HEK293T (cell line): ENCODE data around the gene IRF1.

Source experiments
- CTCF ChIA-PET: fragments of 350-600 bp; formaldehyde crosslinking; extraction: SDS; loops from one replicate; lab custom pipeline; 2021; ENCODE audit warnings: antibody characterized with exemption, inconsistent platforms; lab: Yijun Ruan, JAX
- POLR2A ChIA-PET: fragments of 350-600 bp; formaldehyde crosslinking; extraction: SDS; loops from one replicate; lab custom pipeline; 2020; ENCODE audit warnings: antibody characterized with exemption, inconsistent platforms; lab: Yijun Ruan, JAX
- DNase-seq: peaks from one replicate; pipeline ENCODE4 v3.0.0; 2012; ENCODE audit warnings: mixed read lengths; ENCODE audit errors: extremely low spot score
- ARNT ChIP-seq: fragments of 450-650 bp; IDR thresholded peaks from 2 replicates; pipeline ENCODE4 v1.6.1; 2017; ENCODE audit warnings: mild to moderate bottlenecking
- BHLHE40 ChIP-seq: fragments of 450-650 bp; IDR thresholded peaks from 2 replicates; pipeline ENCODE4 v1.6.1; 2016; ENCODE audit warnings: mild to moderate bottlenecking, moderate library complexity, borderline replicate concordance
- CTBP1 ChIP-seq: fragments of 450-650 bp; IDR thresholded peaks from 2 replicates; pipeline ENCODE4 v1.6.1; 2016; ENCODE audit warnings: borderline replicate concordance
- ELF4 ChIP-seq: fragments of 450-650 bp; IDR thresholded peaks from 2 replicates; pipeline ENCODE4 v1.6.1; 2017; ENCODE audit warnings: antibody characterized with exemption
- FOXA1 ChIP-seq: fragments of 450-650 bp; IDR thresholded peaks from 2 replicates; pipeline ENCODE4 v1.6.1; 2016; ENCODE audit warnings: mild to moderate bottlenecking
- FOXK2 ChIP-seq: fragments of 450-650 bp; IDR thresholded peaks from 2 replicates; pipeline ENCODE4 v1.6.1; 2016; ENCODE audit warnings: mild to moderate bottlenecking
- FOXM1 ChIP-seq: fragments of 450-650 bp; IDR thresholded peaks from 2 replicates; pipeline ENCODE4 v1.6.1; 2017; ENCODE audit warnings: mild to moderate bottlenecking, borderline replicate concordance
- HDGF ChIP-seq: fragments of 450-650 bp; IDR thresholded peaks from 2 replicates; pipeline ENCODE4 v1.6.1; 2017; ENCODE audit warnings: antibody characterized with exemption, borderline replicate concordance
- L3MBTL2 ChIP-seq: fragments of 450-650 bp; conservative IDR thresholded peaks from 2 replicates; pipeline ENCODE4 v1.6.1; 2016; ENCODE audit warnings: mild to moderate bottlenecking
- LEF1 ChIP-seq: fragments of 450-650 bp; IDR thresholded peaks from 2 replicates; pipeline ENCODE4 v1.6.1; 2017; ENCODE audit warnings: mild to moderate bottlenecking, borderline replicate concordance
- NFRKB ChIP-seq: fragments of 450-650 bp; IDR thresholded peaks from 2 replicates; pipeline ENCODE4 v1.6.1; 2016; ENCODE audit warnings: mild to moderate bottlenecking, moderate library complexity
- PKNOX1 ChIP-seq: fragments of 450-650 bp; IDR thresholded peaks from 2 replicates; pipeline ENCODE4 v1.6.1; 2016
- SP1 ChIP-seq: fragments of 450-650 bp; IDR thresholded peaks from 2 replicates; pipeline ENCODE4 v1.6.1; 2017
- SUZ12 ChIP-seq: fragments of 450-650 bp; IDR thresholded peaks from 2 replicates; pipeline ENCODE4 v1.6.1; 2016; ENCODE audit warnings: mild to moderate bottlenecking
- TARDBP ChIP-seq: fragments of 450-650 bp; IDR thresholded peaks from 2 replicates; pipeline ENCODE4 v1.6.1; 2016
- ZNF384 ChIP-seq: fragments of 450-650 bp; IDR thresholded peaks from 2 replicates; pipeline ENCODE4 v1.6.1; 2016

IRF1 gene

GRCh38 chr5:132436936-132437335, 53.6 kb downstream of the IRF1 start:
- ChIA-PET POLR2A (no interaction called here), CTCF (no interaction called here)
- no peak for TF ChIP-seq SUZ12
- no peak for TF ChIP-seq FOXM1
- TF ChIP-seq FOXA1: no peak
- no peak for TF ChIP-seq LEF1
- DNase-seq: no peak

- ChIA-PET POLR2A (interaction anchor here (1.4 kb wide), 1 partner anchor 25 kb away, joined by 3 read pairs; no protein-coding TSS in a partner anchor), CTCF (interaction anchor here (0.6 kb wide), 1 partner anchor 39 kb away, joined by 3 read pairs; no protein-coding TSS in a partner anchor)
- TF ChIP-seq TARDBP (no peak), SP1 (no peak), FOXK2 (no peak), PKNOX1 (no peak), ELF4 (no peak), L3MBTL2 (no peak), FOXM1 (no peak), SUZ12 (no peak), CTBP1 (no peak), LEF1 (no peak), ARNT (no peak), BHLHE40 (no peak), FOXA1 (no peak), NFRKB (no peak)
- no peak for DNase-seq
Measured at GRCh38 chr5:132435886-132436285, 54.7 kb downstream of the IRF1 start.

GRCh38 chr5:132435447-132435846, 55.1 kb downstream of the IRF1 start:
- CTCF ChIA-PET: no interaction called here
- no peak for TF ChIP-seq FOXA1
- TF ChIP-seq CTBP1: no peak
- TF ChIP-seq PKNOX1: no peak
- TF ChIP-seq ELF4: no peak
- no peak for TF ChIP-seq SUZ12
- no peak for TF ChIP-seq ZNF384
- TF ChIP-seq SP1: no peak
- no peak for TF ChIP-seq TARDBP
- no peak for TF ChIP-seq HDGF
- POLR2A ChIA-PET: interaction anchor here (1.4 kb wide), 1 partner anchor 25 kb away, joined by 3 read pairs; no protein-coding TSS in a partner anchor
- DNase-seq: no peak

- TF ChIP-seq CTBP1: no peak
- no peak for TF ChIP-seq ELF4
- TF ChIP-seq PKNOX1: peak; percentile 18; the same call in 1 of the 2 replicates
- POLR2A ChIA-PET: interaction anchor here (1.4 kb wide), 1 partner anchor 24 kb away, joined by 3 read pairs; no protein-coding TSS in a partner anchor
- CTCF ChIA-PET: no interaction called here
- DNase-seq: no peak
Measured at GRCh38 chr5:132434416-132435286, 55.9 kb downstream of the IRF1 start.

GRCh38 chr5:132433141-132433540, 57.4 kb downstream of the IRF1 start:
- CTCF ChIA-PET: no interaction called here
- TF ChIP-seq LEF1 (no peak), CTBP1 (no peak), FOXA1 (no peak), PKNOX1 (no peak), ZNF384 (no peak), HDGF (no peak), L3MBTL2 (no peak), FOXK2 (no peak), NFRKB (no peak), ARNT (no peak), FOXM1 (no peak), ELF4 (no peak), BHLHE40 (no peak), SP1 (no peak)
- POLR2A ChIA-PET: no interaction called here
- no peak for DNase-seq

- TF ChIP-seq TARDBP: no peak
- no peak for TF ChIP-seq ELF4
- no peak for TF ChIP-seq PKNOX1
- no peak for TF ChIP-seq SUZ12
- no peak for TF ChIP-seq FOXK2
- no peak for TF ChIP-seq FOXA1
- no peak for TF ChIP-seq CTBP1
- TF ChIP-seq ZNF384: no peak
- TF ChIP-seq LEF1: no peak
- TF ChIP-seq NFRKB: no peak
- no peak for TF ChIP-seq FOXM1
- no peak for TF ChIP-seq BHLHE40
- TF ChIP-seq HDGF: no peak
- TF ChIP-seq L3MBTL2: no peak
- TF ChIP-seq SP1: no peak
- no peak for TF ChIP-seq ARNT
- no peak for DNase-seq
- POLR2A ChIA-PET: interaction anchor here (1.0 kb wide), 1 partner anchor 59 kb away, joined by 4 read pairs; the partner anchor contains the start of gene IRF1
- CTCF ChIA-PET: no interaction called here
Measured at GRCh38 chr5:132431632-132432031, 58.9 kb downstream of the IRF1 start.
